CD4-positive, alpha-beta T cell treated with Interferon alpha-2 for 1 hour (primary cell): ENCODE results near the gene IGSF9B.

Experiments used
- DNase-seq, 2 donors: peaks; one replicate each; pipeline ENCODE4 v3.0.0-alpha.2; 2020 to 2022

The IGSF9B gene

DNA sequence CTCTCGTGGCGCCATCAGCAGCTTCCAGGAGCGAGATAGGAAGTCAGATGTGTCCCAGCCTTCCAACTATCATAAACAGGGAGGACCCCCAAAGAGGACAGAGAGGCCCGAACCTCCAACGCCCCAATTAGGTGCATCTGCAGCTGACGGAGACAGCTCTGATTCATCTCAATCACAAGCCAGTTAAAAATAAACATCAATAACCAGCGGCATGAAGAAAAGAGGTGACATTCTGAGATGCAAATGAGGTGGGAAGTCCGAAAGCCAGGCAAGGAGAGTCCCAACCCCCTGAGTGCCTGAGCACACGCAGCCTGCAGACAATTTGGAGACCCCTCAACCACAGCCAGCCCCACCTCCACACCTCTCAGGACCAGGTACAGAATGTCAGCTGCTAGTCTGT lies 28.1 kb upstream of the IGSF9B start:
- no peak for DNase-seq

DNA sequence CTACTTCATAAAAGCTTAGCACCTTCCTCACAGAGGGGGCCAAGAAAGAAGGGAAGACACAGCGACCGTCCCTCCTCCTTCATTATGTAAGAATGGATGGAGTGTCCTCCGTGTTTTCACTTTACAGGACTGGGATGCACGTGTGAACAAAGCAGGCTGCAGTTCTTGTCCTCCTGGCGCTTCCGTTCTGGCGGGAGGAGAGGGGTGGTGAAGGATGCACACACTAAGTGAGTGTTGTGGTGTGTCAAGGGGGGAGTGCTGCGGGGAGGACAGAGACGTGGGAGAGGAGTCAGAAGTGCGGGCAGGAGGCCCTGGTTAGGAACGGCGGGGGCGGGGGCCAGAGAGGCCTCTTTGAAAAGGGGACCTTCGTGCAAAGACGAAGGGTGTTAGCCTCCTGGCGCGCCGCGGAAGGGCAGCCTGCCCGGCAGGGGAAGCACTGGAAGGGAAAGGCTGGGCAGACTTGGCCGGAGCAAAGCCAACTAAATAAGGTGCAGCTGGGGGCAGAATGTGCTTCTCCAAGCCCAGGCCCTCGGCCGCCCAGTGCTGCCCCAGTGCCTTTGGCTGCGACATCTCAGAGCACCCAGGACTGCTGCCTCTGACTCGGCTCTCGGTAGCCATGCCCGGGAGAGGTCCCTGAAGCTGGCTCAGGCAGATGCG lies 27.0 kb upstream of the IGSF9B start:
- DNase-seq, result no peak

DNA sequence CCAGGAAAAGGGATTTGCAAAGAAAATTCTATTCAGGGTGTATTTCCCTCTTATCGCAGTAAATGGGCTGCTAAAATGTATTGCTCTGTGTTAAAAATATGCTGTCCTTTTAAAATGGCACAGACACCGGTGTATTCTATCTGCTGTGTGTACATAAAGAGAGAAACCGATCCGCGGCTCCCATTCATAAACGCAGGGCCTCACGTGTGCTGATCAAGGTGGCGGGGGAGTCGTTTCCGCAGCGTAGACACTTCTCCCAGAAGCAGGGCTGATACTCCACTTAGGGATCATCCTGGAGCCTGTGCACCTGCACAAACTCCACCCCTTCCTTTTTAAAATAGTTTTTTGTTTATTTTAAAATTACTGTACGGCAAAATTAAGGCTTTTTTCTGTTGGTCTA lies 26.1 kb upstream of the IGSF9B start:
- DNase-seq, result no peak

DNA sequence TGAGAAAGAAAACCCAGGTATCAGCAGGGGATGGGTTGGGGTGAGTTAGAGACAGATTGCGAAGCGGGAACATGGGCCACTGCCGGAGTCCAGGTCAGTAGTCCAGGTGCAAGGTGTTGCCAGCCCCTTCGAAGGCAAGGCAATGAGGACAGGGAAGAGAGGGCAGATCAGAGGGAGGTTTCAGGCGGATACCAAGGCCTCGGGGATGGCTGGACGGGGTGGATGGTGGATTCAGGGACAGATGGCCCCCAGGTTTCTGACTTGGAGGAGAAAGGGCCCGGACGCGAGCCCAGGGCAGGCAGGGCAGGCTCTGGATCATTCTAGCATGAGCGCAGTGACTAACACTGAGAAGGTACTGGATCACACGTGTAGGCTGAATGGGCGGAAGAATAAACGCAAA lies 25.4 kb upstream of the IGSF9B start:
- DNase-seq, result no peak

DNA sequence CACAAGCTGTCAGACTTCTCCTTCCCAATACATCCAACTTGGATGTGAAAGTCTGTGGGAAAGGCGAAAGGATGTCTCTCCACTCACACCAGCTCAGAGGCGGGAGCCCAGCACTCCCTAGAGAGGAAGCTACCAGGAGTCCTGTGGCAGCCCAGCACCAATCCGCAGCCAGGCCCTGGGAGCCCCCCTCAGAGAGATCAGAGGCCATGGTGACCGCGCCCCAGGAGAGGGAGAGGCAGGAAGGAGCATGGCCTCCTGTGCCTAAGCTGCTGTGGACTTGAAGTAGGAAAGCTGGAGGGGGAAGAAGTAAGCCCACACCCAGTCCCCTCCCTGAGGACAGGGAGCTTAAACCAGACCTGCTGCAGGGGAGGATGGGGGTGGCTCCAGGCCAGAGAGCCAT lies 24.4 kb upstream of the IGSF9B start:
- no peak for DNase-seq

DNA sequence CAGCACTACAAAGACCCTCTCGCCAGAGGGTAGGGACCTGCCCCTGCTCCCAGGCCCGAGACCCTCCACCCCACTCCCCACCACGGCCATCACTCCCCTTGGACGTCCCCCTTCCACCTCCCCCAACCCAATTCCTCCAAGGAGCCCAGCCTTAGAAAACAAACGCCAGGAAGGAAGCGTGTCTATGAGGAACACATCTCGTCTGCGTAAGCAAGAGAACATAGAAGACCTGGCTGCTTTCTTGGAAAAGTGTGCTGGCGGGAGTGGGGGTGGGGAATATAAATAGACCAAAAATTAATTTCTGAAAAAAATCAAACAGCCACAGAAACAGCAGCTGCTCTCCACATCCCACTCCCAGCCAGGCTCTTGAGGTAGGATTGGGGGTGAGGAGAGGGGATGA lies 23.9 kb upstream of the IGSF9B start:
- DNase-seq, result no peak

DNA sequence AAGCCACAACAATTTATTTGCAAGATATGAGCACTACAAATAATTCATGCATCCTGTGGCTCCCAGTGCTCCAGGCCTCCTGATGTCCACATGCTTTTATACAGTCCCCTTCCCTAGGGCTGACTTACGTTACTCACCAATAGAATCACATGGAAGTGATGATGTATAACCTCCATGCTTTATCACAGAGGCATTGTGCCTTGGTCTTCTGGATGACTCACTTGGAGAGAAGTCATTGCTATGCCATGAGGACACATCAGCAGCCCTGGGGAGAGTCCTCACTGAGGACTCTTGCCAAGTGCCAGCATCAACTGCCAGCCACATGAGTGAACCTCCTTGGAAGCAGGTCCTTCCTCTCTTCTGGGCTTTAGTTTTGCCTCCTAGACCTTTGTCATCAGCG lies 22.0 kb upstream of the IGSF9B start:
- no peak for DNase-seq

DNA sequence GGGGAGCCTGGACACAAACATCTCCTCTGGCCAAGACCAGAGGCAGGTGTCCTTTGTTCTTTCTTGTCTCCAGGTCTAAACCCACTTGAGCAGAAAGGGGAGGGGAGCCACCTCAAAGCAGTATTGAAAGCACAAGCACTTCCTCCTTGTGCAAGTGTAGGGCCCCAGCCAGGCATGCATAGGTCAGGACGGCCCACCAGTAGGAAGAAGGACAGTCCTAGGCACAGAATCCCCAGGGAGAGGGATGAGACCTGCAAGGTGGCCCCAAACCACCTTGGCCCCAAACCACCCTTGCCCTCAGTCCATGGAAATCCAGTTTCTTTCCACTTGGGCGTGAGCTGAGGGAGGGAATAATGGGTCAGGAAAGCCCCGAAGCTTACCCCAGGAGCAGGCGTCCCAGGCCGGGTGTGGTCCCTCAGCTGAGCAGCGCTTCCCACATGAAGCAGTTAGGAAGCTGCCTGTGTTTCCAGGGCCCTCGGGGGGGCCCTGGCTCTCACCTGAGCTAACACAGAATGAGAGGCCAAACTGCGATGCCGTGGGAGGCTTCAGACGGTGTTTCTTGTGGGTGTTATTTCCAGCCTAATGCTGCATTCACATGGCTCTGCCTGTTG lies 20.4 kb upstream of the IGSF9B start:
- no peak for DNase-seq

DNA sequence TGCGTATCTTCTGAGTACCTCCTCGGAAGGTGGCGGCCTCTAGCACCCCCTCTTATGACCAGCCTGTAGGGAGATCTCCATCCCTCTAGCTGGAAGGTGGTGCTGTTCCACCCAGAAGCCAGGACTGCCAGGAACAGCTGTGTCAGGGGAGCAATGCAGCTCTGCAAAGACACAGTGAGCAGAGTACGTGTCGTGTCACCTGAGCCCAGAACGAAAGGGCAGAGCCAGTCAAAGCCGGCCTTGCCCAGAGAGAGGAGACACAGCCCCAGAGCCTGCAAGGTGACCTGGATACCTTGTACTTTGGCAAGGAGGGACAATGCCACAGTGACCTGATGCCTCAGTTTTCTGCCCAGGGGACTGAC lies 18.7 kb upstream of the IGSF9B start:
- DNase-seq, result no peak

DNA sequence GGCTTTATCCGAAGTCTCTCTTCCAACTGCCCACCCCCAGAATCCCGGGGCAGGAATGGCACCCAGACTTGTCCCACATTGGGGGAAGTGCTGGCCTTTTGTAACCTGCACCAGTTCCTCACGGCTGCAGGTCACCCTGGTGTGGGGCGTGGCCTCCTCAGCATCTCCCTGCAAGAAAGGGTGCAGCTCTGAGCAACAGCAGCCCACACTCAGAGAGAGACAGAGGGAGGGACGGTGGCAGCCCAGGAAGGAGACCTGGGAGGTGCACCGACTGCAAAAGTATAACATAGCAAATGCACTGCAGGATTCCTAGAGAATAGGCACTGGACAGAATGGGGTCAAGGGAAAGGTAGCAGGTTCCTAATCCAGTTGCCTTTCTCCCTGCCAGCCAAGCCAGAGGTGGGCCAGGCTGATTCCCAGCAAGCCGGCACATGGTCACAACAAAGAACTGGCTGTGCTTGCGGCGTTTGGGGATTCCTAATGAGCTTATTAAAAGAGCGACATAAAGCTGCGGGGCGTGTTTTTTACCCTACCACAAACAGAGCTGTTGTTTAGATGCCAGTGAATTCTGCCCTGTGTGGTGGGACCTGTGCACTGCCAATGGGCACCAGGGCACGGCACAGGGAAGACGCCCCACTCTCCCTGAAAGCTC lies 18.2 kb upstream of the IGSF9B start:
- no peak for DNase-seq

DNA sequence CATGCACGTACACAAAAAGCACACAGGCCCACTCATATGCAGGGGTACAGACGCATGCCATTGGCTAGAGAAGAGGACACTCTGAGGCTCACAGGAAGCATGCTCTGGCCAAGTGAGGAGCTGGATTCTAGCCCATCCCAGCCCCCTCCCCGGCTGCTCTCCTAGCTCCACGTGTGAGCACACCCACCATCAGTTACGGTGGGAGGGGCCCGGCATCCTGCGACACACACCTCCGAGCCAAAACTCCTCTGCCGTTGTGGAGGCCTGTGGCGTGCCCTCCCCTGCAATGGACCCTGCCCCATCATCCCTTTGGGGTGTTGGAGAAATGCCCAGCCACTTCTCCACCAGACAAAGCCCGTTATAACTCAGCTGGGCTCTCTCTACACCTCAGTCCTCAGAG lies 15.1 kb upstream of the IGSF9B start:
- no peak for DNase-seq

DNA sequence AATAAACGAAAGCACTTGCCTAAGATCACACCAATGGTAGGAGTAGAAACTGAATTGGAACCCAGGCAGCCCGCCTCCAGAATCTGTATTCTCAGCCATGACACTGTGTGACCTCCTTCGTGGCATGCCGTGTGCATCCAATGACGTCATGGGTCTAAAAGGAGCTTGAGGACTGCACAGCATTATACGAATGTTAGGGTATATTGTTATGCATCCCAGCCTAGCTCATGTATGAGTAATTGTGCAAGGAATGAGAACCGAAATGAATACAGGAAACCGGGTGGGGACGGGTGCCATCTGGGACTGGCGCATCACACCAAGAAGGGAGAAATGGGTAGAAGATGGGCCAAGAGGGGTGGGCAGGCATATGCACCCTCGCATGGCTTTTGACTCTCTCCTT lies 12.3 kb upstream of the IGSF9B start:
- no peak for DNase-seq

DNA sequence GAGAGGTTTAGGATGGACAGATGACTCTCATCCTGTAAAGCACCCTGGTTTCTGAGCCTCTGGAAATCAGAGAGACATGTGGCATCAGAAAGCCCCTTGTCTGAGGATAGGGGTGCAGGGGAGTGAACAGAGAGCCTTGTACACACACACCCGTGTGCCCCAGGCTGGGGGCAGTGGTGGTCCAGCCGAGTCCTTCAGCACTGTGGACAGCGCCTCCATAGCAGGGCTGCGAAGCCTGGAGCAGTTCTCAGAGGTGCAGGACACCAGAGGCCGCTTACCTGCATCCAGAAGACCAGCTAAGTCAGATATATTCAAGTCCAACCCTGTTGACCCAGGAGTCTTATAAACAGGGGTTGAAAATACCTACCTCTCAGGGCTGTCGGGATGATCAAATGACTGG lies 11.5 kb upstream of the IGSF9B start:
- DNase-seq, result no peak

DNA sequence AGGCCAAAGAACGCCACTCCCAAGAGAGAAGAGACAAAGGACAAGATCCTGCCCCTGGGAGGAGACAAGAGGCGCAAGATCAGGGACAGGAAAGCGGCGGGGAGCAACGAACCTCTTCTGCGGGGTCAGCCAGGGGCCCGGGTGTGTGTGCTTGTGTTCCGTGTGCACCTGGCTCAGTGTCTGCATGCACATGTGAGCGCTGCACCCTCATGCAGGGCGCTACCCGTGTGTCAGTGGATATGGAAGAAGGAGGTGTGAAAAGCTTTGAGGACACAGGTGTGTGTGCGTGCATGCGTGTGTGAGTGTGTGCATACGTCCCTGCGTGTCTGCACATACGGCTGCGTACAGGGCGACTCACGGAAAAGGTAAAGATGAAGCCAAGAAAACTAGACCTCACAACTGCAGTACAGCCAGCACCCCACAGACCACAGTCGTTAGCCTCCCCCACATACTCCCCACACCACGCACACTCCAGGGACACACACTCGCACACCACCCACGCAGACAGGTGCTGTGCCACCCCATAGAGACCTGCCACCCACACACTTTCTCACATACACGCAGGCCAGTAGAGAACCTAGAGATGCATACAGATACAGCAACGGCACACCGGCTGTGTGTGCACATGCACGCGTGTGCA lies 11.0 kb upstream of the IGSF9B start:
- DNase-seq, result no peak

DNA sequence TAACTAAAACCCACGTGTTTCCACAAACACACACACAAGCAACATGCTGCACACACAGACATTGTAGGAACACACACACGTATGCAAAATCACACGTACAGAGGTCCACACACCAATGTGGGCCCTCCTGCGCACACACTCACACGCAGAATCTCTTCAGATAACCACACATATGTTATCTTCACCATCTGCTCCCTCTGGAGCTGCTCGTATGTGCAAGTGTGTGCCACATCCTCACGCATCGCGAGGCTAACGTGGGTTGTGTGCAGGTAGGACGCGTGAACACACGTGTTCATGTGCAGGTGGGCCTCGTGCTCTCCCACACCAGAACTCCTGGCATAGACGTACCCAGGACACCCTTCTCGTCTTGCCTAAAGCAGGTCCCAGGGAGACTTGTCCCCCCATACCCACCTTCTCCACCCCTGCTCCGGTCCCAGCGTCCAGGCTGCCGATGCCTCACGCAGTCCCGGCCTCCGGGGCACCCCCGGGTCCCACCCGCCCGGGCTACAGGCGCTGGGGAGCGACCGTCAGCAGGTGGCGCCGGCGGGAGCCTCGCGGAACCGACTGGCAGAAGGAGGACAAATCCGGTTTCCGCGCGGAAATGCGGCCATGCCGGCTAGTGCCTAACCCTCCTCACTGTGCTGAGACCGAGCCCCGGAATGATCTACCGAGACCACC lies 10.3 kb upstream of the IGSF9B start:
- DNase-seq, result peak; percentile 50 to 70

DNA sequence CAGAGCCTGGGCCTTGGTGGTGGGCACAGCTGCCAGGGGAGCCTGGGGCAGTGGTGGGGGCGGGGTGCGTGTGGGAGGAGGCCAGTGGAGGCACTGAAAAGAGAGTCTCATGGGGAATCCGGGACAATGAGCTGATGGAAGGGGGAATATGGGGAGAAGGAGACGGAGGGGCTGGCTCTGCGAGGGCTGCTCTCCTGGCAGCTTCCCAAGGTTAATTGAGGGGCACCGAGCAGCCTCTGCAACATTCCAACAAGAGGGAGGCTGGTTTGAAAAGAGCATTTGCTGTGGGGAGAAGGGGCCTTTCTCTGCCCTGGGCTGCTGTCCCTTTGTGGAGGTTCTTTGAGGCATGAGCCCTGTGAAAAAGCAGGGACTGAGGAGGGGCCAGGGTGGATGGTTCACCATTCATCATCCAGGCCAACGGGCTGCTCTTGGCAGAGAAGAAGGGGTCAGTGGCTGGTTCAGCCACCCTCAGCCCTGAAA lies 9.4 kb upstream of the IGSF9B start:
- DNase-seq, result no peak

DNA sequence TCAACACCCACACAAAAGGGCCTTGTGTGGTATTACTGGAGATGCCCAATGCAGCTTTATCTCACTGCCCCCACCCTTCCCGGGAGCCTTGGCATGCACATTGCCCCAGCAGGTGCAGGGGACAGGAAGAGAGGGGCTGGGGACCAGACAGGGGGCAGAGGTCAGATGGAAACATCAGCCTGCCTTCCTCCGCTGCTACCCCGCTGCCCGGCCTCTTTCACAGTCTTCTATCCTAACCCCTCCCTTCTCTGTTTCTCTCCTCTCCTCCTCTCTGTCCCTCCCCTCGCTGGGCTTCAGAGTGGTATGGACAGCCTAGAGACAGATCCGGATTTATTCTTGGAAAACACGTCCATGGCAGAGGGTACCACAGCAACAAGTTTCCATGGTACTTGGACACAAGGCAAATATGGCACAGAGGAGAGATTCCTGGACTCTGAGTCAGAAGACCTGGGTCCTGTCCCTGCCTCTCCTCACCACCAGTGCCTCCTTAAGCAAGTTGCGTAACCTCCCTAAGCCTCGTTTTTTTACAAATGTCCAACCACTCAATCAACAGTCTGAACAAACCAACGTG lies 8.3 kb upstream of the IGSF9B start:
- DNase-seq, result no peak

DNA sequence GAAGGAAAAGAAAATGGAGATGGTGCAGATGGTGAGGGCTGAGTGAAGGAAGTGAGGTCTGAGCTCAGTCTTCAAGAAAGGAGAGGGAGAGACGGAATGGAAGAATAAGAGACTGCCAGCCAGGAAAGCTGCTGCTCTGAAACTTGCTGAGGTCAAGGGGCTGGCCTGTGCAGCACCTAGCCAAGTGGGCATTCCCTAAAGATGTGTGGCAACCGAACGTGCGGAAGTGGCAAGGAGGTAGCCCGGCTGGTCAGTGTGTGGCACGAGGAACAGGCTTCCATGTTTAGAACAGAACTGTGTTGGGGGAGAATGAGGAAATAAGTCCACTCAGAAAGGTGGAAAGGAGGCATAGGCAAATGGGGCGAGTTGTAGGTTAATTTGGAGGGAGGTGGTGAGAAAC lies 7.6 kb upstream of the IGSF9B start:
- no peak for DNase-seq

DNA sequence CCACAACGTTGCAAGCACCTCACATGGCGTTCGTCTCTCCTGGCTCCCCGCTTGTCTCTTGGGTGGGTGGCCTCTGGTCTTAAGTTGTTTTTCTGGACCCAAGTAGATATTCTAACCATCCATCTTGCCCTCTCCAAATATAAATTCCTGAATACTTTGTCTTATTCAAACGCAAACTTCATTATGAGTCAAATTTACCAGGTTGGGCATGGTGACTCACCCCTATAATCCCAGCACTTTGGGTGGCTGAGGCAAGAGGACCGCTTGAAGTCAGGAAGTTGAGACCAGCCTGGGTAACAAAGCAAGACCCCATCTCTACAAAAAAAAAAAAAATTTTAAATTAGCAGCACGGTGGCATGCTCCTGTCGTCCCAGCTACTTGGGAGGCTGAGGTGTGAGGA lies 5.1 kb upstream of the IGSF9B start:
- DNase-seq, result no peak

DNA sequence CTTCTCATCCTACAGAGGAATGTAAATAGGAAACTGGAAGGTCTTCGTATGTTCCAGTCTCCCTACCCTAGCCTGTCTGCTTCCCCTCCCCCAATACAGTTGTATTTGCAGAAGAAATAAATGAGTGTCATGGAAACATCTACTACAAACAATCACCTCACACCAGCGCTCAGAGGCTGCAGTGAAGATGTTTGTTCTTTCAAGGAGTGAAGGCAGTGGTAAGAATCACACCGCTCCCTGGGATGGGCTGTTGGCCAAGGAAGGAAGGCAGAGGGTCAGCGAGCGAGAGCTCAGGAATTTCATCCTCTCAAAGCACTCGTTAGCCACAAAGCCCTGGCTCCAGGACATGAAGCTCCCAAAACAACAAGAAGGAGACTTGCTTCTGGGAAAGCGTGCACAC lies 1.1 kb upstream of the IGSF9B start:
- no peak for DNase-seq

DNA sequence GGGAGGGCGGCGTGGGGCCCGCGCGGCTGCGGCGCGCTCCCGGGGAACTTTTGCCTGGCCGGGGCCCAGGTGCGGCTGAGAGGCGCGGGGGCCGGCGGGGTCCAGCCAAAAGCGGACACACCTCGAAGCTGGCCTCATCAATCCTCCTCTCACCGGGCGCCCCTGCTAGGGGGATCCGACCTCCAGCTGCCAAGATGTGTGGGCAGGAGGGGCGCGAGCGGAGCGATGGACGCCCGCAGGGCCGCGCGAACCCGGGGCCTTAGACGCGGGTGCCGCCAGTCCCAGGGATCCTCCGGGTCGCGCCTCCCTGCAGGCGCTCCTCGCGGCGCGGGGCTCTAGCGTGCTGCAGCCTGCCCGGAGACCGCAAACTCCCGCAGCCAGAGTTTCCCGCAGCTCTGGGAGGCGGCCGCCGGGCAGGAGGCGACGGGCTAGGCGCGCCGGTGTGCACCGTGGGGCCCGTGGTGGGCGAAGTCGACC lies 785 bp downstream of the IGSF9B start:
- DNase-seq, result no peak

DNA sequence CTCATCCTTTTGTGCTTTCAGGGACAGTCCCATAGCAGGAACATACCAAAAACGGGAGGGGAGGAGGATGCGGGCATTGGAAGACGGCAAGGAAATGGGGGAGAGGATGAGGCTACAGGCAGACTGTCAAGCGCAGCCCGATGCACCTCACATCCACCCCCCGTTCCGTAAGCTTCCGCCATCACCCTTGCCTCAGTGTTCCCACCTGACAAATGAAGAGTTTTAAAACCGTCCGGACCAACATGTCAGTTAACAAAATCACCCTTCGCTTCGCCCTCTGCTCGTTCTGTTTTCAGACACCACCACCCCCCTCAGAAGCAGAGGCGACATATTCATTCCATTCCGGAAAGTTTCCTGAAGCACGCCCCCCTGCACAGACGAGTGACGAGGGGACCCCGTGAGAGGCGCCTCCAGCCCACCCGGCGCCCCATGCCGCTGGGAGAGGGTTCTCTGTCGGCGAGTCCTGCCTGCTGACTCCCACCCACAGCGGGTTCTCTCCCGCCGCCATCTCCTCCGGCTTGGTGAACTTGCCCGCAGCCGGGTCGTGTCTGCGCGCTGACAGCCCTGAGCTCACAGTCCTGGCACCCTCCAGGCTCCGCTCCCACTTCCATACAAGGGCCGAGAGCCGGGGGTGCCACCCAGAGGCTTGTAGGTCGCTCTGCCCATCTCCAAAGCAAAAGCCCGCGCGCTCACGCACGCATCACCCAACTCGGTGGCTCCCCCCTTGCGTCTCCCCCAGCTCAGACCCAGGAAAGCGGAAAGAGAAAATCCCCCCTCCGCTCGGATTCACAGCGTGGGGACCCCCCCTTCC lies 1.5 kb downstream of the IGSF9B start:
- peak in 1 of 2 donors; percentile 46 for DNase-seq
